T-helper 2 cell (primary cell): ENCODE measurements around the gene RAD21L1.

ENCODE experiments used
- DNase-seq, 5 experiments: peaks; one replicate each; pipeline versions ENCODE4 v3.0.0 to v3.0.0-alpha.2; 2012 to 2022

RAD21L1 gene

GRCh38 chr20:1297486-1297885 lies 71.6 kb downstream of the RAD21L1 start:
- no peak for DNase-seq

- no peak for DNase-seq
Measured at GRCh38 chr20:1298166-1298565, 72.3 kb downstream of the RAD21L1 start.

DNA sequence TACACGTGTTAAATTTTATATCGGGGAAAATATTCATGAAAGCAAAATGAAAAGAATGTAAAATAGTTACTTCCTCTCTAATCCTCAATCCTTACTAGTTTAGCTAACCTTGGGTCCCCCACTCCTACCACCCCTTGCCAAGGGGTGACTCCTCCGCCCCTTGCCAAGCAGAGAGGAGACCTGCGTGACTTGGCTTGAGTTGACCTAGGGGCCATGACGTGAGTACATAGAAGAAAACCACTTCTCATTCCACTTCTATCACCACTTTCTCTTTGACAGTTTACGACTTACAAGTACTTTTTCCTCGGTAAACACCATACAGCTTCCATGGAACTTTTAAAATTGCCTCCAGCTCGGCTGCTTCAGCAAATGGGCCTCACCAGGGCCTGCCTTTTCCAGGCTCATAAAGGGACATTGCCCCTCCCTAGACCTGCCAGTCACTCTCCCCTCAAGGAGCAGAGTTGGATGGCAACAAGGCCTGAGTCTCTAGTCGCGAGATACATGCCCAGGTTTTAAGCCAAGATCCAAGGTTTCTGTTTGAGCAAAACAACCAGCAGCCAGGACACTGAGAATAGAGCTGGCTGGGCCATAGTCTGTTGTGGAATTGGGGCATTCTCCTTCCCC lies 73.2 kb downstream of the RAD21L1 start:
- no peak for DNase-seq

DNA sequence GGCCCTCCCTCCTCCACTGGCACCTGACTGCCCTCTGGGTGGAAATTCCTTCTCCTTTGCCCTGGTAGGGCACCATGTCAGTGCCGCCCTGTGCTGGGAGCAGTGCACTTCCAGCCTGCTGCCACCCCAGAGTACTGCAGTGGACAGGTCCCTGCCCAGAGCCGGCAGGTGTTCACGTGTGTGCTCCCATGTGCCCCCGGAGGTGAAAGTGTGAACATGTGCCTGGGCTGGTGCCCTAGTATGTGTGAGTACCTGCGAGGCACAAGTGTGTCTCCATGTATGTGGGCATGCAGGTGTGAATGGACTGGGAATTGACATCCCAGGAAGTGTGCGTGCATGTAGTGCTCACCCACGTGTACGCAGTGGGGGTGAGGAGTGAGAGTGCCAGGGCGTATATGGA lies 73.7 kb downstream of the RAD21L1 start:
- DNase-seq = peak in 2 of 5 experiments; percentile 13 to 52

DNA sequence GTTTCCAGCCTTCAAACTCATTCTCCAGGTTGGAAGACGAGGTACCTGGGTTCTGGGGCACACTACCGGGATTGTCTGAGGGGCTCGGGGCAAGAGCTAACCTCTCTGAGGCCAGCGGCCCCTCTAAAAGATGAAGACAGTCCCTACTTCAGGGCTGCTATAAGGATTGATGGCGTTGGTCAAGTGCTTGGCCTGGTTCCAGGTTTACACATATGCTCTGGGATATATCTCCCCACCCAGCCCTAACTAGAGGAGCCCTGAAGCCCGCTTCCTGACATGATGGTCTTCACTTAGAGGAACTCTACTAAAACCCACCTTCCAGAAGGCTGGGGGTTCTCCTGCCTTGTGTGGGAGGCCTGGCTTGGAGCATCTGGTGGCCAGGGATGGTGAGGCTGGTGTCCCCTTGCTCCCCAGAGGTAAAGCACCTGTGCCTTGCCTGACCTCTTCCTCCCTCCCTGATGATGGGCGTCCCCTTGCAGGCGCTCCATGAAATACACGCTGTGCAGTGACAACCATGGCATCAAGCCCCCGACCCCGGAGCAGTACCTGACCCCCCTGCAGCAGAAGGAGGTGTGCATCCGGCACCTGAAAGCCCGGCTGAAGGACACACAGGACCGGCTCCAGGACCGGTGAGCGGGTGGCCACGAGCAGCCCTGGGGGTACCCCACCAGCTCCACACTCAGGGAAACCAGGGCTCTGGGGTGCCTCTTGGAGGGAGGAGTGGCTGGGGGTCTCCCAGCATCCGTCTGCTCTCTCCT lies 74.4 kb downstream of the RAD21L1 start:
- DNase-seq = no peak

GRCh38 chr20:1301031-1301529 lies 75.2 kb downstream of the RAD21L1 start:
- peak in 1 of 5 experiments; percentile 85 for DNase-seq

- DNase-seq = peak in 1 of 5 experiments; percentile 39
Measured at GRCh38 chr20:1302685-1303541, 77.1 kb downstream of the RAD21L1 start.

DNA sequence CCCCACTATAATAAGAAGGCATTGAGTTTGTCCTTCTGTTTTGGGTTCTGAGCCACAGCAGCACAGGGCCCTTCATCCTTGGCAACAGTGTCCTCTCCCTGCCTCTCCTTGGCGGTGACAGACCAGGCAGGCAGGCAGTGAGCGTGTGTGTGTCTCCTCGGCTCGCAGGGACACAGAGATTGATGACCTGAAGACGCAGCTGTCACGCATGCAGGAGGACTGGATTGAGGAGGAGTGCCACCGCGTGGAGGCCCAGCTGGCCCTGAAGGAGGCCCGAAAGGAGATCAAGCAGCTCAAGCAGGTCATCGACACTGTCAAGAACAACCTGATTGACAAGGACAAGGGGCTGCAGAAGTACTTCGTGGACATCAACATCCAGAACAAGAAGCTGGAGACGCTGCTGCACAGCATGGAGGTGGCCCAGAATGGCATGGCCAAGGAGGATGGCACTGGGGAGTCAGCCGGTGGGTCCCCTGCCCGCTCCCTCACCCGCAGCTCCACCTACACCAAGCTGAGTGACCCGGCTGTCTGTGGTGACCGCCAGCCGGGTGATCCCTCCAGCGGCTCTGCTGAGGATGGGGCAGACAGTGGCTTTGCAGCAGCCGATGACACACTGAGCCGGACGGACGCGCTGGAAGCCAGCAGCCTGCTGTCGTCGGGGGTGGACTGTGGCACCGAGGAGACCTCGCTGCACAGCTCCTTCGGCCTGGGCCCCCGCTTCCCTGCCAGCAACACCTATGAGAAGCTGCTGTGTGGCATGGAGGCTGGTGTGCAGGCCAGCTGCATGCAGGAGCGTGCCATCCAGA lies 79.1 kb downstream of the RAD21L1 start:
- no peak for DNase-seq
